ENCODE measurements around the gene PGGT1B.

DNA sequence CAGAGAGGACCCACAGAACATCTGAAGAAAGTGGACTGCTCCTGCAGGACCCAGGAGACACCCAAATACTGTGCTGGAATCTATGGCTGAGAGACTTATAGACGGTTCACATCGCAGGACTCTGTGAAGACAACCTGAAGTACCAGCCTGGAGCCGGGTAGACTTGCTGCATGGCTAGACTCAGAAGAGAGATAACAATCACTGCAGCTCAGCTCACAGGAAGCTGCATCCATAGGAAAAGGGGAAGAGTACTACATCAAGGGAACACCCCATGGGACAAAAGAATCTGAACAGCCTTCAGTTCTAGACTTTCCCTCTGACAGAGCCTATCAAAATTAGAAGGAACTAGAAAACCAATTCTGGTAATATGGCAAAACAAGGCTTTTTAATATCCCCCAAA, 66.5 kb downstream of the PGGT1B start:
- TF ChIP-seq EP300 (IDR thresholded peaks at IDR 0.05; ENCODE audit: low read length): no peak
- no peak for TF ChIP-seq ATF1 (CRISPR knock-in tag; IDR thresholded peaks at IDR 0.05)
- no peak for TF ChIP-seq ATF1 (tag; IDR thresholded peaks at IDR 0.05)
- no peak for TF ChIP-seq POLR2A (conservative IDR thresholded peaks at IDR 0.05)
- no peak for TF ChIP-seq RAD21 (CRISPR knock-in tag; conservative IDR thresholded peaks at IDR 0.05 in 1 of 2, IDR thresholded peaks at IDR 0.05 in 1 of 2)
- TF ChIP-seq MECOM (CRISPR knock-in tag; IDR thresholded peaks at IDR 0.05): no peak
